MM.1S (cell line): Measurements from ENCODE around the gene METTL2A.
"Not testable (repeated sequence)": the region's sequence is repeated elsewhere in the genome, so short reads cannot be mapped to it uniquely, and the experiment has no call there.

Experiments used
- DNase-seq: peaks from one replicate; pipeline ENCODE4 v3.0.0-alpha.2; 2015
- H2AFZ ChIP-seq: fragments of 300-600 bp; sonication (generic); 2 replicates; pipeline ENCODE4 v1.6.0; 2016; ENCODE audit warnings: antibody characterized with exemption, low read length
- H3F3A ChIP-seq: fragments of 300-600 bp; sonication (generic); 2 replicates; pipeline ENCODE4 v1.6.1; 2016; ENCODE audit warnings: mild to moderate bottlenecking, antibody characterized with exemption, low read length, moderate library complexity, mixed read lengths; ENCODE audit not compliant: insufficient read depth
- H3K27ac ChIP-seq: fragments of 300-600 bp; sonication (generic); 2 replicates; pipeline ENCODE4 v1.5.1; 2016; ENCODE audit warnings: mild to moderate bottlenecking, low read length
- H3K27me3 ChIP-seq: fragments of 300-600 bp; sonication (generic); replicated peaks from 2 replicates; pipeline ENCODE4 v1.6.0; 2016; ENCODE audit warnings: low read length; ENCODE audit not compliant: insufficient read depth
- H3K36me3 ChIP-seq: fragments of 300-600 bp; sonication (generic); replicated peaks from 2 replicates; pipeline ENCODE4 v1.6.1; 2016; ENCODE audit warnings: mild to moderate bottlenecking, low read length, mixed read lengths; ENCODE audit not compliant: insufficient read depth
- H3K4me1 ChIP-seq: fragments of 300-600 bp; sonication (generic); 2 replicates; pipeline ENCODE4 v1.6.1; 2016; ENCODE audit warnings: low read length, mixed read lengths
- H3K4me2 ChIP-seq: fragments of 300-600 bp; sonication (generic); 2 replicates; pipeline ENCODE4 v1.6.0; 2016; ENCODE audit warnings: low read depth, low read length
- H3K4me3 ChIP-seq: fragments of 300-600 bp; sonication (generic); 2 replicates; pipeline ENCODE4 v1.5.1; 2016; ENCODE audit warnings: low read length, mixed read lengths
- H3K79me2 ChIP-seq: fragments of 300-600 bp; sonication (generic); 2 replicates; pipeline ENCODE4 v1.6.1; 2016; ENCODE audit warnings: mixed run types, low read length, mixed read lengths
- H3K9ac ChIP-seq: fragments of 300-600 bp; sonication (generic); 2 replicates; pipeline ENCODE4 v1.6.1; 2016; ENCODE audit warnings: low read length, mixed read lengths
- H3K9me2 ChIP-seq: fragments of 300-600 bp; sonication (generic); replicated peaks from 2 replicates; pipeline ENCODE4 v1.6.1; 2016; ENCODE audit warnings: mild to moderate bottlenecking, low read length, mixed read lengths; ENCODE audit not compliant: insufficient read depth
- H3K9me3 ChIP-seq: fragments of 300-600 bp; sonication (generic); replicated peaks from 2 replicates; pipeline ENCODE4 v1.6.1; 2016; ENCODE audit warnings: mild to moderate bottlenecking, low read length, mixed read lengths; ENCODE audit not compliant: insufficient read depth
- H4K20me1 ChIP-seq: fragments of 300-600 bp; sonication (generic); 2 replicates; pipeline ENCODE4 v1.6.1; 2016; ENCODE audit warnings: mild to moderate bottlenecking, low read length, moderate library complexity, mixed read lengths; ENCODE audit not compliant: insufficient read depth
- CTCF ChIP-seq: fragments of 300-600 bp; sonication (generic); IDR thresholded peaks from 2 replicates; pipeline ENCODE4 v1.5.1; 2016; ENCODE audit warnings: antibody characterized with exemption, low read length, mixed read lengths
- EZH2 ChIP-seq: fragments of 300-600 bp; sonication (generic); optimal IDR thresholded peaks from 2 replicates; pipeline ENCODE3; 2017; ENCODE audit warnings: low read depth, mild to moderate bottlenecking, antibody characterized with exemption, low read length, mixed read lengths
- EZH2phosphoT487 ChIP-seq: fragments of 300-600 bp; sonication (generic); IDR thresholded peaks from 2 replicates; pipeline ENCODE4 v1.6.1; 2018; ENCODE audit warnings: antibody characterized with exemption, low read length

METTL2A gene

GRCh38 chr17:62405451-62405850 is 18.2 kb upstream of the METTL2A start:
- H3K9ac ChIP-seq = no peak overlapping the region
- H2AFZ ChIP-seq = no peak overlapping the region
- H3K4me2 ChIP-seq = no peak overlapping the region
- H3K9me3 ChIP-seq = no peaks in the 10 kb centered on the region
- no peaks in the 10 kb centered on the region for H3K27me3 ChIP-seq
- no peaks in the 10 kb centered on the region for H3K79me2 ChIP-seq
- no peaks in the 10 kb centered on the region for H4K20me1 ChIP-seq
- H3K27ac ChIP-seq = no peak overlapping the region
- no peak overlapping the region for H3K4me3 ChIP-seq
- H3K36me3 ChIP-seq = no peaks in the 10 kb centered on the region
- DNase-seq = no peak
- H3K4me1 ChIP-seq = no peaks in the 10 kb centered on the region
- TF ChIP-seq EZH2phosphoT487 (no peak), CTCF (no peak), EZH2 (no peak)
- H3K9me2 ChIP-seq = no peaks in the 10 kb centered on the region
- no peaks in the 10 kb centered on the region for H3F3A ChIP-seq

- H3K4me1 ChIP-seq, H3K4me3 ChIP-seq, H3K79me2 ChIP-seq, H3K9me3 ChIP-seq, H3K9me2 ChIP-seq, DNase-seq, H3K27ac ChIP-seq, H2AFZ ChIP-seq, H3K4me2 ChIP-seq, H3K36me3 ChIP-seq, H3K27me3 ChIP-seq, H3K9ac ChIP-seq, H4K20me1 ChIP-seq, H3F3A ChIP-seq: not testable (repeated sequence)
These were observed 10.6 kb upstream of the METTL2A start for GRCh38 chr17:62413090-62413489.

GRCh38 chr17:62426214-62426613 is 2.5 kb downstream of the METTL2A start:
- H3K27ac ChIP-seq, H3K9me3 ChIP-seq, H3K9ac ChIP-seq, H2AFZ ChIP-seq, H3K9me2 ChIP-seq, H3K4me2 ChIP-seq, DNase-seq, H3K4me3 ChIP-seq, H3F3A ChIP-seq, H3K36me3 ChIP-seq, H4K20me1 ChIP-seq, H3K27me3 ChIP-seq, H3K4me1 ChIP-seq: not testable (repeated sequence)
- peaks cover 23% of the 10 kb centered on the region for H3K79me2 ChIP-seq

- H3K9me3 ChIP-seq, H2AFZ ChIP-seq, H3K36me3 ChIP-seq, H3K27ac ChIP-seq, H3K4me3 ChIP-seq, H3F3A ChIP-seq, H3K4me1 ChIP-seq, H3K9ac ChIP-seq, H3K4me2 ChIP-seq, H3K9me2 ChIP-seq, H4K20me1 ChIP-seq, H3K79me2 ChIP-seq, DNase-seq, H3K27me3 ChIP-seq: not testable (repeated sequence)
These were observed 11.6 kb downstream of the METTL2A start for GRCh38 chr17:62435251-62435650.

GRCh38 chr17:62441181-62441580 is 17.5 kb downstream of the METTL2A start:
- H3K9me2 ChIP-seq, DNase-seq, H3K9ac ChIP-seq, H3K4me3 ChIP-seq, H4K20me1 ChIP-seq, H3K36me3 ChIP-seq, H3K9me3 ChIP-seq, H3K27ac ChIP-seq, H3K27me3 ChIP-seq, H3K4me2 ChIP-seq, H3F3A ChIP-seq, H3K79me2 ChIP-seq, H2AFZ ChIP-seq, H3K4me1 ChIP-seq: not testable (repeated sequence)
